PC-9 (cell line): ENCODE measurements around the gene C5orf58.

Source experiments
- CTCF ChIP-seq: fragments of 200-600 bp; sonication (generic); conservative IDR thresholded peaks from 2 replicates; pipeline ENCODE4 v1.6.1; 2017; ENCODE audit warnings: mixed run types, antibody characterized with exemption, mild to moderate bottlenecking, moderate library complexity
- EZH2 ChIP-seq: fragments of 200-600 bp; sonication (generic); IDR thresholded peaks from 2 replicates; pipeline ENCODE4 v1.8.0; 2017; ENCODE audit warnings: antibody characterized with exemption, low read depth

DNA sequence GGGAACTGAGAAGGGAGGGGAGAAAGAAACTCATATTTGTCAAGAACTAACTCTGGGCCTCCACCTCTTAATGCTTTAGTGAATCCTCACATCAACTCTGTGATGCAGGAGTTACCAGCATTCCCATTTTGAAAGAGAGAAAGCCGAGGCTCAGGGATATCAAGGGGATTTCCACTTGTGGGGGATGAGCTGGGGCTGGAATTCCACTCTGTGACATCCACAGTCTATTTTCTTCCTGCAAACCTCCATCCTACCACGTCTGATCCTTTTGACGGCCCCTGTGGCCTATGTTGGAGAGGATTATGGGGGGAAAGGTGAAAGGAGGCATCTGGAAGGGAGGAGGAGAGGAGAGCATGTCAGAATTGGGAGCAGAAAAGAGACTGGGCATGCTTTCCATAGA is 55.8 kb downstream of the C5orf58 start:
- TF ChIP-seq CTCF (no peak), EZH2 (no peak)
